Heart left ventricle (tissue), 16 donors: ENCODE results near the gene CDR2L. TPM values are rescaled to one million over a fixed set of nuclear protein-coding genes. Genes with fewer than 3 reads are reported as not detected.

Experiments
- ATAC-seq, 4 donors: fragments of 200-7000 bp; cut with Tn5 transposase; one replicate each; pipeline ENCODE4 v1.9.1; 2020 to 2022; ENCODE audit warnings: moderate library complexity in 4 of 4, mild to moderate bottlenecking in 3 of 4, moderate number of reproducible peaks in 1 of 4
- DNase-seq, 5 donors: peaks; one replicate each; pipeline ENCODE4 v3.0.0-alpha.2; 2020
- H3K27ac ChIP-seq, 12 donors: fragments of 200-600 bp; sonication (generic) in 4 of 12; one replicate each; pipeline versions ENCODE4 v1.5.0 to v1.8.0; 2016 to 2022; ENCODE audit warnings: mild to moderate bottlenecking in 2 of 12
- H3K27me3 ChIP-seq, 9 donors: fragments of 200-600 bp; sonication (generic) in 2 of 9; one replicate each; pipeline versions ENCODE4 v1.5.1 to v1.8.0; 2016 to 2022; ENCODE audit warnings: mild to moderate bottlenecking in 3 of 9
- H3K36me3 ChIP-seq, 9 donors: fragments of 200-600 bp; sonication (generic) in 2 of 9; one replicate each; pipeline versions ENCODE4 v1.5.0 to v1.8.0; 2018 to 2022; ENCODE audit warnings: mild to moderate bottlenecking in 2 of 9
- H3K4me1 ChIP-seq, 12 donors: fragments of 200-600 bp; sonication (generic) in 4 of 12; one replicate each; pipeline versions ENCODE4 v1.5.0 to v1.8.0; 2016 to 2022; ENCODE audit warnings: mild to moderate bottlenecking in 3 of 12
- H3K4me3 ChIP-seq, 12 donors: fragments of 200-600 bp; sonication (generic) in 4 of 12; one replicate each; pipeline versions ENCODE4 v1.5.0 to v1.8.0; 2017 to 2022; ENCODE audit warnings: mild to moderate bottlenecking in 9 of 12, moderate library complexity in 4 of 12
- H3K9me3 ChIP-seq, 12 donors: fragments of 200-600 bp; sonication (generic) in 4 of 12; one replicate each; pipeline versions ENCODE4 v1.5.0 to v1.8.0; 2016 to 2022; ENCODE audit warnings: mild to moderate bottlenecking in 1 of 12
- CTCF ChIP-seq, 12 donors: fragments of 200-600 bp; sonication (generic) in 4 of 12; IDR thresholded peaks; one replicate each; pipeline versions ENCODE4 v1.5.0 to v1.8.0; 2018 to 2022; ENCODE audit warnings: antibody characterized with exemption in 12 of 12, mild to moderate bottlenecking in 5 of 12
- POLR2A ChIP-seq, 2 donors: fragments of 450-650 bp; IDR thresholded peaks; one replicate each; pipeline ENCODE4 v1.6.1; 2017; ENCODE audit warnings: antibody characterized with exemption in 2 of 2, mild to moderate bottlenecking in 2 of 2, moderate library complexity in 2 of 2
- WGBS, 4 donors: extraction: QIAGEN DNeasy Blood & Tissue Kit in 2 of 4; methylation state at CpG; one replicate each; pipeline versions ENCODE4 v1.1.5 to v1.1.7; 2013 to 2018; 5-methylcytosine and 5-hydroxymethylcytosine counted together
- intact Hi-C, 10 donors: fragments of 100-400 bp; cut with DNase I; formaldehyde crosslinking; loops; one replicate each; pipeline versions ENCODE4 v1.11.1 to v1.14.2; 2022
- polyA plus RNA-seq, 2 donors: library from polyadenylated mRNA; stranded (reverse); fragments of 200-250 nt; gene quantifications; one replicate each; pipeline ENCODE4 v1.2.3, GENCODE V29; 2013
- total RNA-seq, 9 donors: library from RNA; depleted of rRNA in 2 of 9; stranded (reverse); fragments of >200 nt in 2 of 9; fragmentation: NEBNext Ultra II Directional in 3 of 9; extraction: Animal tissue kit (Norgen Biotek cat#: 25700) in 3 of 9; gene quantifications; one replicate each; pipeline versions ENCODE4 v1.1.0 to v1.2.4, GENCODE V29; 2016 to 2023
- donor health status: ischemic (EF 13 %, LVEDD 7.1; RV severe dilation, severe dysfunction).
- donor health status: healthy with polysubstance abuse.
- donor health status: DM: no; HTN: yes; CAD: no.
- donor health status: DM: no; HTN: no; CAD: no.
- donor health status: ischemic (EF 25% LVEDD 6.9; RV normal size, moderate dysfunction).
- donor health status: ischemic (EF 25% LVEDD 5.7; RV mildly dilated, moderate dysfunction).
- donor health status: healthy.
- donor health status: DM: yes; HTN: yes; CAD: no.
- donor health status: ischemic (EF 35%, LVEDD 5.7; RV mildly dilated, moderate dysfunction).
- donor health status: nonischemic (EF 11% LVEDD 7.7; RV severe dilation, severe dysfunction).
- donor health status: DM: yes; HTN: yes; CAD: no.
- donor health status: PGD.
- donor health status: ischemic (EF 29% LVEDD 5.4; RV normal size, mild dysfunction).
- donor health status: nonischemic (EF 23%, LVEDD 6.1; RV moderate dilation, normal function).

The CDR2L gene
- total and polyA plus RNA-seq, 11 donors, result 13.0 to 56.4 (median 18.1) TPM

GRCh38 chr17:74961657-74962350 lies 25.6 kb upstream of the CDR2L start:
- H3K9me3 ChIP-seq, result no peaks in the 10 kb centered on the region

GRCh38 chr17:74962622-74963394 lies 24.6 kb upstream of the CDR2L start:
- no peak overlapping the region for H3K4me3 ChIP-seq
- no peak overlapping the region for H3K27ac ChIP-seq
- ATAC-seq (no peak), DNase-seq (peak in 1 of 5 donors; percentile 43)
- no peaks in the 10 kb centered on the region for H3K9me3 ChIP-seq
- TF ChIP-seq CTCF (IDR thresholded peaks at IDR 0.05) (no peak), POLR2A (IDR thresholded peaks at IDR 0.05) (no peak)
- WGBS, 4 donors, result 87 to 93% (median 88%) methylated on average over 7 to 18 of the region's 18 CpGs
- peaks cover 0 to 3% (median 0%) of the 10 kb centered on the region in 9 donors for H3K36me3 ChIP-seq
- H3K27me3 ChIP-seq, result peaks cover 0 to 3% (median 0%) of the 10 kb centered on the region in 9 donors
- peaks cover 0 to 6% (median 0%) of the 10 kb centered on the region in 12 donors for H3K4me1 ChIP-seq
- intact Hi-C loops, result loop anchor here in 9 of 10 donors (5.0 to 10.0 kb wide), 8 partner anchors 49 to 244 kb away; partner anchors contain the start of genes MRPL58 (in 6 of the 9), ATP5PD (in 1 of the 9), KCTD2 (in 1 of the 9) and NUP85 (in 1 of the 9)

More at GRCh38 chr17:74961657-74962350, 25.6 kb upstream of the CDR2L start:
- peaks cover 0 to 7% (median 0%) of the 10 kb centered on the region in 9 donors for H3K36me3 ChIP-seq
- TF ChIP-seq CTCF (IDR thresholded peaks at IDR 0.05) (peak; percentile 67 to 89 (median 80)), POLR2A (IDR thresholded peaks at IDR 0.05) (no peak)
- WGBS, 4 donors, result 22 to 55% (median 45%) methylated on average over 12 to 23 of the region's 23 CpGs
- no peak overlapping the region for H3K4me3 ChIP-seq
- intact Hi-C loops, result loop anchor here (1.0 to 10.0 kb wide), 12 partner anchors 50 to 245 kb away; partner anchors contain the start of genes MRPL58 (in 7 of the 10), ATP5PD (in 1 of the 10), KCTD2 (in 1 of the 10) and NUP85 (in 1 of the 10)
- no peak overlapping the region for H3K27ac ChIP-seq
- H3K27me3 ChIP-seq, result peaks cover 0 to 5% (median 0%) of the 10 kb centered on the region in 9 donors
- H3K4me1 ChIP-seq, result peaks cover 0 to 6% (median 0%) of the 10 kb centered on the region in 12 donors
- peak; percentile 88 to 91 (median 89) for DNase-seq
- peak; percentile 78 to 91 (median 86) for ATAC-seq

GRCh38 chr17:74963656-74964055 lies 23.8 kb upstream of the CDR2L start:
- peaks cover 0 to 6% (median 0%) of the 10 kb centered on the region in 12 donors for H3K4me1 ChIP-seq
- DNase-seq (peak in 1 of 5 donors; percentile 26), ATAC-seq (no peak)
- no peak overlapping the region for H3K27ac ChIP-seq
- intact Hi-C loops, result loop anchor here in 9 of 10 donors (5.0 to 10.0 kb wide), 8 partner anchors 49 to 244 kb away; partner anchors contain the start of genes MRPL58 (in 6 of the 9), ATP5PD (in 1 of the 9), KCTD2 (in 1 of the 9) and NUP85 (in 1 of the 9)
- H3K36me3 ChIP-seq, result peaks cover 0 to 3% (median 0%) of the 10 kb centered on the region in 9 donors
- WGBS, 4 donors, result 71 to 81% (median 77%) methylated on average over 8 to 12 of the region's 12 CpGs
- H3K27me3 ChIP-seq, result no peaks in the 10 kb centered on the region
- TF ChIP-seq CTCF (IDR thresholded peaks at IDR 0.05) (no peak), POLR2A (IDR thresholded peaks at IDR 0.05) (no peak)
- no peak overlapping the region for H3K4me3 ChIP-seq
- no peaks in the 10 kb centered on the region for H3K9me3 ChIP-seq
